Stimulated activated CD4-positive, alpha-beta T cell treated with anti-CD3 and anti-CD28 coated beads, Interleukin-1b, Interleukin-23, amount 100 ng/mL, for 48 hours (primary cell): ENCODE data around the gene PCYOX1L.
"Not testable (repeated sequence)": the region's sequence is repeated elsewhere in the genome, so short reads cannot be mapped to it uniquely, and the experiment has no call there.

Experiments
- DNase-seq: peaks from one replicate; pipeline ENCODE4 v3.0.0-alpha.2; 2020

Gene PCYOX1L

DNA sequence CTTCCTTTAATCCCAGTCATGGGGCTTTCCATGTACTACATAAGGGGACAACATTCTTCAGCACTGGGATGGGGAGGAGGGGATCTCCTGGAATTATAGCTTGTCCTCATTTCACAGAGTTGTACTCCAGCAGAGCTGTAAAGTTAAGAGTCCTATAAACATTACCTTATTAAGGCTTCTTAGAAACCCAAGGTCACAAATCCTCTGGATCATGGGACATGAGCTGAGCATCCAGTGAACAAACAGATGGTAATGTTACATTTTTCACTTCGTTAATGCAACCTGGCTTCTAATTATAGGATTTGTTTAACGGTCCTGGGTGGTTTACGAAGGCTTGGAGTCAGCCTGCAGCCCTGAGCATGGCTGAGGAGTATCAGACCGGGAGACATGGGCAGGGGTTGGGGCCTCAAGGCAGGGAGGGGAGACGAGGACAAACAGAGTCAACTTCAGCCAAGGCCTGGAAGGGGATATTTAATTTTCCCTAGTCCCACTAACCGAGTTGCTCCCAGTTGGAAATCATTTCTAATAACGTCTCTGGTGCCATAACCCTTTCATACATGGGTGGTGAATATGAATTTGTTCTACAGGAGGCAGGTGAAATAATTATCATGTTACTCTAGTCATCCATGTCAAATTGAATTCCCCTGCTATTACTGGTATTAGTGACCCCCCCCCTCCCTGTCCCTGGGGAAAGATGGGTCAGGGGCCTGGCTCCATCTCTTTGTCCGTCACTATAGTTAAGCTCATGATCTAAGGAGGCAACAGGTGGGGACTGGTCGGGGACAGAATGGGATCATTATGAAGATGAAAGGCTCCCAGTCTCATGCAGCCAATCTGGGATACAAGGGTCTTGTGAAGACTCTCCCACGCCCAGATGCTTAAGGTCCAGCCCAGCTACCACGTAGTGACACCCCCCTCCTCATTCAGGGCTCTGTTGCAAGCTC is 32.0 kb downstream of the PCYOX1L start:
- no peak for DNase-seq

DNA sequence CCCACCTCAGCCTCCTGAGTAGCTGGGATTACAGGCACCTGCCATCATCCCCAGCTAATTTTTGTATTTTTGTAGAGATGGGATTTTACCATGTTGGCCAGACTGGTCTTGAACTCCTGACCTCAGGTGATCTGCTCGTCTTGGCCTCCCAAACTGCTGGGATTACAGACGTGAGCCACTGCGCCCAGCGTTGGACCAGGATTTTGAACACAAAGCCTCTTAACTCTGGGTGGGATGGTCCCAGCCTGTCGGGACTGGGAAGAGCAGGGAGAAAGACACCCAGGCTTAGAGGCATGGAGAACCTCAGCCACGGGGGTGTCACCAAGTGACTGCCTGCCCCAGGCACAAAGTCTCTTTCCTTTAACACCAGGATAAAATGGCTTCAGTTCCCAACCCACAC is 33.2 kb downstream of the PCYOX1L start:
- not testable (repeated sequence) for DNase-seq

DNA sequence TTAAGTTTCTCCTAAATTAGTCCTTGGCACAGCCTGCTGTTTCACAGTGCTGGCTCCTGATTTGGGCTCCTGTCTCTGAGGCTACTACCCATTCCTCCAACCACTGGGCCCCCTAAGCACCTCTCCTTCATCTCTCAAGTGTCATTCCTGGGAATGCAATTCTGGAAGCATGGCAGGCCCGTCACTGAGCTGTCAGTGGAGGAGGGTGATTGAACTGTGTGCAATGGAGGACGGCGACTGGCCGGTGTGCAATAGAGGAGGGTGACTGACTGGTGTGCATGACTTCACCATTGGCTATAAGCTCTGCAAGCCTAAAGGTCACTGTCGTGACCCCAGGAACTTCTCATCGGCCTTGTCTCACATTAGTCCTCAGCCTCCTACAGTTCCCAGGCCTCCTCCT is 33.7 kb downstream of the PCYOX1L start:
- DNase-seq, result no peak

DNA sequence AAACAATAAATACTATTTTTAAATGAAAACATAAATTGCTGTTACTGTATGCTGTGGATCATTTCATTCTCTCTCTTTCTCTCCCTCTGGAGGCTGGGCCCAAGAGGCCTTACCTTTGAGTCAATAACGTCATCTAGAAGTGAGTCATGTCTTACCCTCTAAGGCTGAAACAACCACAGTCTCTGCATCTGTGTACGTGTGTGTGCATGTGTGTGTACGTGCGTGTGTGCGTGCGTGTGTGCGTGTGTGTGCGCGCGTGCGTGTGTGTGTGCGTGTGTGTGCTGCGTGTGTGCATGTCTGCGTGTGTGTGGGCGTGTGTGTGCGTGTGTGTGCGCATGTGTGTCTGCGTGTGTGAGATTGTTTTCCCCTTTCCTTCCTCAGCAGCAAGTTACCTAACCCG is 34.9 kb downstream of the PCYOX1L start:
- peak; percentile 9 for DNase-seq

DNA sequence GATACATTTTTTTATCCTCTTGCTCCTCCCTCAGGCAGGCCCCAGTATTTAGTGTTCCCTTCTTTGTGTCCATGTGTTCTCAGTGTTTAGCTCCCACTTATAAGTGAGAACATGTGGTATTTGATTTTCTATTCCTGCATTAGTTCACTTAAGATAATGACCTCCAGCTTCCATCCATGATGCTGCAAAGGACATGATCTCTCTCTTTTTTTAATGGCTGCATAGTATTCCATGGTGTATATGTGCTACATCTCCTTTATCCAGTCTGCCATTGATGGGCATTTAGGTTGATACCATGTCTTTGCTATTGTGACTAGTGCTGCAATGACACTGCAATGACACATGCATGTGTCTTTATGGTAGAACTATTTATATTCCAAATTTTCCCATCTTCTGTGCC is 37.1 kb downstream of the PCYOX1L start:
- DNase-seq, result not testable (repeated sequence)

DNA sequence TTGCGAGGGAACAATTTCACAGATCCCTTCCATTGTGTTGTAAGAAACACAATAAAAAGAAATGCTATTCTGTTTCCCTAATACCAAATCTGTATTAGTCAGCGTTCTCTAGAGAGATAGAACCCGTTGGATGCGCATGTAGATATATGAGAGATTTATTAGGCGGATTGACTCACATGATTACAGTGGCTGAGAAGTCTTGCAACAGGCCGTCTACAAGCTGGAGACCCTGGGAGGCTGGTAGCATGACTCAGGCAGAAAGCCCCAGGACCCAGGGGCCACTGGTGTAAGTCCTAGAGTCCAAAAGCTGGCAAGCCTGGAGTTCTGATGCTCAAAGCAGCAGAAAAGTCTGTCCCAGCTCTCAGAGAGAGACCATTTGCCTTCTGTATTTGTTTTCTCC is 39.7 kb downstream of the PCYOX1L start:
- DNase-seq, result no peak

DNA sequence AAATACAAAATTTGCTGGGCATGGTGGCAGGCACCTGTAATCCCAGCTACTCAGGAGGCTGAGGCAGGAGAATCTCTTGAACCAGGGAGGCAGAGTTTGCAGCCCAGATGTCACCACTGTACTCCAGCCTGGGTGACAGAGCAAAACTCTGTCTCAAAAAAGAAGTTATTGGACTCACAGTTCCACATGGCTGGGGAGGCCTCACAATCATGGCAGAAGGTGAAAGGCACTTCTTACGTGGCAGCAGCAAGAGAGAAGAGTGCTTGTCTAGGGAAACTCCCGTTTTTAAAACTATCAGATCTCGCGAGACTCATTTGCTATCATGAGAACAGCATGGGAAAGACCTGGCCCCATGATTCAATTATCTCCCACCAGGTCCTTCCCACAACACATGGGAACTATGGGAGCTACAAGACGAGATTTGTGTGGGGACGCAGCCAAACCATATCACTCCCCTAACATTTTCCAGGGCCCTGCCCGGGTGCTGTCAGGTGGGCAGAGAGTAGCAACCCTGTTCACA is 41.0 kb downstream of the PCYOX1L start:
- not testable (repeated sequence) for DNase-seq

DNA sequence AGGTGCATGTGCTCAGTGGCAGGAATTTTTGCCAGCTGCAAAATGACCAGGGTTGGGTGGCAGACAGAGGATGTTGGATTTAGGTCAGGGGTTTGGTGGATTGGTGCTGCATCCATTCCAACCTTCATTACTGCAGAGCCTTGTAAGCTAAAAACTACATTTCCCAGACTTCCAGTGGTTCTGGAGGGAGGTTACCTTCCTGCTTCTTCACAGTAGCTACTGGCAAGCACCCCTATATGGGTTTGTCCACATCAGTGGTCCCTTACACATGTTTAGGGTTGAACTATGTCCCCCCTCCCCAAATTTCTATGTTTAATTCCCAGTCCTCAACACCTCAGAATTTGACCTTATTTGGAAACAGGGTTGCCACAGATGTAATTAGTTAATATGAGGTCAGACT is 41.9 kb downstream of the PCYOX1L start:
- DNase-seq, result no peak

DNA sequence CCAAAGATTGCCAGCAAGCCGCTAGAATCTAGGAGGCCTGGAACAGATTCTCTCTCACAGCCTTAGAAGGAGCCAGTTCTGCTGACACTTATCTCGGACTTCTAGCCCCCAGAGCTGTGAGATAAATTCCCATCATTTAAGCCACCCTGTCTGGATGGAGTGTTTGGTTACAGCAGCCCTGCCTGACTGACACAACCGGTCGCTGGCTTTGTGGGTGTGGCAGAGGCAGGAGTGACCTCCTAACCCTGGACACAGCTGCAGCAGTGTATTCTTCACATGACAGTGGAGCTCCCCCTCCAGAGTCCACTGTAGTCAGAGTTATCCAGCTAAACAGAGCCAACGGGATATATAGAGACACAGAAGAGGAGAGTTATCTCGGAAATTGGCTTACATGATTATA is 42.5 kb downstream of the PCYOX1L start:
- DNase-seq, result no peak

DNA sequence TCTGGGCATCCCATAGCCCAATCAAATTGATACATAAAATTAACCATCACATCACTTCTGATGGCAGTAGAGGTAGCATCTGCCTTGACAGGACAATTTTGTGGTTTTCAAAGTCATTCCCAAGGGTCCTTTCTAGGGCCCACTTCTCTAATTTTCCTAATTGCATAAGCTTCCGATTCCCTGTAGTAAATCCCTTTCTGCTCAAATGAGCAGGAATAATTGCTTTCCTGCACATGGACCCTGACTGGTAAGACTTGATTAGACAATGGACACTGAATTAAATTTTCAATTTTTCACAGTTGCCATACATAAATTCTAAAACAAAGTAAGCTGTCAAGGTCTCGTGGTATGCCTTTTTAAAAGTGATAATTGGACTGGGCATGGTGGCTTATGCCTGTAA is 43.2 kb downstream of the PCYOX1L start:
- no peak for DNase-seq

DNA sequence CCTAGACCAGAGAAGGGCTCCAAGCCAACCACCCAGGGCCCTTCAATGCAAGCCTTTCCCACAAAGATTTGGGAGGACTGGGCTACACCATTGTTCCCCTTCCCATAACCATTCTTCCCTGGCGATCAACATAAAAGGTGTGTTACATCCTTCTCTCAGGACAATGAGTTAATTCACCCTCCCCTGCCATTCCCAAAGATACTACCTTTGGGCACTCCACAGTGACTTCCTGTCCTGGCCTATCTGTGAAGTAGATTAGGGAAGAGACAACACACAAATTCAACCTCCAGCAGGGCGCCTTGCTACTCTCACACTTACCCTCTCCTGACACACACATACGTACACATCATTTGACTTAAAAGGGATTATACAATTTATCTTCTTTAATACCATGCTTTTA is 44.4 kb downstream of the PCYOX1L start:
- DNase-seq, result no peak

DNA sequence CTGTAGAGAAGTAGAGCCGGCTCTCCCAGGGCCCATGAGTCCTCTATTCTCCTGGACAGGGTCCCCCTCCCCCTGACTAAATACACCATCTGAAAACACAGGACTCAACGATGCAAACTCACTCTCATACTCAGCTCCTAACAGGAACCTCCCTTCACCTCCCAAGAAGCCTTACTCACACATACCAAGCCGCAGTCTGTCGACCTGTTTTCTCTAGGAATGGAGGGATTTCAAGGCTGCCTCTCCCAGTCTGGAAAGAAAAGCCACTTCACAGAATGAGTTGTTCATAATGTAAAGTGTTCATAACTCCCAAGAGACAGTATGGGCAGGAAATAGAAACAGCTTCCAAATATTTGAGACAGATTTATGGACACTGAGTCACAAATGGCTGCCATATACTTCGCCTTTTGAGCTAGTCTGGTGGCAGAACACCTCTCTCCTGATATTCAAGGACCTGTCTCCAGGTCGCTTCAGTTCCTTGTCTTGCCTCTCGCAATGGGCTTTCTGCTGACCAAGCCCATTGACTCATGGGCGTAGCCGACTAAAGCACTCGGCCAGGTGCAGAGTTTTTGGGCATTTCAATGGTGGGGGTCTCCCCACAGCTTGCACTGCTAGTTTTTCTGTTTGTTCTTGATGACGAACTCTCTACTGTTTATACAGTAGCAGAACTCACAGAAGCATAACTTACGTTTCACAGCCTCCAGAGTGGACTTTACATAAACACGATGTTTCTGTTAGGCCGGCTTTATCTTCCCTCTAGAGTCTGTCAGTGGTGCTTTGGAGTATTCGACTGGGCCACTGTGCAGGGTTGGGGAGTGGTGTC is 46.3 kb downstream of the PCYOX1L start:
- DNase-seq, result no peak

DNA sequence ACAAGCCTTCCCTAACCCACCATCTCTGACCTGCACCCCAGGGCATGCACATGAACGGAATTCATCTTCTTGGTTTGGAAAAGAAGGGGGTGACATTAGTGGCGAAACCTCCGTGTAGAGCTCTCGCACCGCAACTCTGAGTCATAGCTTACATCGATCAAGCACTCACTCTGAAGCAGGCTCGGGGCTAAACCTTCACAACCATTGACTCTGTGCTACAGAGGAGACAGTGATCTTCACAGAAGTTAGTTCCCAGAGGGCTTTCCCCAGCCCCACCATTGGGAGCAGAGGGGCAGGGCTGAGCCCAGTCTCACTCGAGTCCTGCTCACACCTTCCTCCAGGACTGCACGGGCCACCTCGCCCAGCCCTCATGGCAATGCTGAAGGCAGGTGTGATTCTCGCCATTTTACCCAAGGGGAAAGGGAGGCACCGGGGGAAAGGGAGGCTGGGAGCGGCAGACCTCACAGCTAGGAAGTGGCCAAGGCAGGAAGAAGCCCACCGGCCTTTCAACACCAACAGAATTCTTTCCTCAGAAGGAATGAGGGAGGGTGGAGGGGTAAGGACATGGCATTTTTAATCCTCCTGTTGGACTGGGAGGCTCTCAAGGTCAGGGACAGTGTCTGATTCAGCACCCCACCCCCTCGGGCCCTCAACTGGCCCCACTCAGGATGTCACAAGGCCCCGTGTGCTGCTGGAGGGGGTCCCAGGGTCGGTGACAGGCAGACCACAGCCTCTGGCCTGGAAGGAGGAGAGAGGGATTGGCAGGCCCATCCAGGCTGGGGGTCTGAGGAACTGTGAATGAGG is 47.1 kb downstream of the PCYOX1L start:
- DNase-seq, result no peak

DNA sequence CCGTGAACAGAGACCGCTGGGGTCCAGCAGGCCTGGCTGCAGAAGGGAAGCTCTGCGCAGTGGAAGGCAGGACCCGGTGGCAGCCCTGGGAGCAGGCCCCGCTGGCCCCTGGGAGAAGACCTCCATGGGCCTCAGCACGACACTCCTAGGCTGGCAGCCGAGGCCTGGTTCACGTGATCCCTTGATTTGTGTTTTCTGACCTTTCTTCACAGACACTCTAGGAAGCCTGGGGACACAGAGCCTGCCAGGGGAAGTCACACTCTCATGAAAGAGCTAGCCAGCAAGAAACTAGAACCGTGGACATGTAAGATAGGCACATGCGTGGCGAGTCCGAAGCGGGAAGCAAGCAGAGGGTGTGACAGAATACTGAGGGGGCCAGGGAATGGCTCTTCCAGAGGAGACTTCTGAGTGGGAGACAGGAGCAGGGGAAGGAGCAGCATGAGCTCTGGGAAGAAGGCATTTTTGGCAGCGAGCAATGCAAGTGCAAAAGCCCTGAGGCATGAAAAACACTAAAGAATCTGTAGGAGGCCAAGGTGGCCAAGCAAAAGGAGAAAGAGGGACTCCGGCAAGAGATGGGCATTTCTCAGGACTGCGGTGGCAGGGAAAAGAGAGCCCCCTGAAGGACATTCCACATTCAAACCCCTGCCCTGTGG is 47.8 kb downstream of the PCYOX1L start:
- DNase-seq, result no peak

DNA sequence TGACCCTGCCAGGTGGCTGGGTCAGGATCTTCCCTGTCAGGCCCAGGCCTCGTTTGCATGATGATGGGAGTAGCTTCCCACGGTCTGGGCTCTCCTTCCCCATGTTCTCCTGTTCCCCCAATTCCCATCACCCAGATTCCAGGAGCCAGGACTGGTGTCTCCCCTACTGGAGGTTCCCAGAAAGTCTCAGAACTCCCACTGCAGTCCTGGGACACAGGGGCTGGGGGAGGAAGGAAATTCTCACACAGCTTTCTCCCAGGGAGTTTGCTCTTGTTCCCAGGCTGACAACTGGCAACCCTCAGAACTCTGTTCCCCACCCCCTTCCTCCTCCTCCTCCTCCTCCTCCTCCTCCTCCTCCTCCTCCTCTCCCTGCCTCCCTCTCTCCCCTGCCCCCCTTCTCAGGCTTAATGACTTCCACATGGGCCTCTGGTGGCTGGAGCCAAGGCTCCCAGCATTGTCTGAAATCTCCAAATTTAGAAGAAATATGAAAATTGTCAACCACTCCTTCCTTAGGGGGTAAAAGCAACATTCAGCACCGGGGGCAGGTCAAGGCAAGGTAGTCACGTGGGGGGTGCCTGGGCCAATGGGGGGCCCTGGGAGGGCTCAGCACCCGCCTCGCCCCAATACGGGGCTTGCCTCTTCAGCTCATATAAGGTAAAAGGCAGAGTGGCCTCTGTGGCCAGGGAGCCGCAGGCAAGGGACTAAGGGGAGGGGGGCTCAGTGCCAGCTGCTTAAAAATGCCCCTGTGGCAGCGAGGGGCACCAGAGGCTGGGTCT is 48.5 kb downstream of the PCYOX1L start:
- no peak for DNase-seq

DNA sequence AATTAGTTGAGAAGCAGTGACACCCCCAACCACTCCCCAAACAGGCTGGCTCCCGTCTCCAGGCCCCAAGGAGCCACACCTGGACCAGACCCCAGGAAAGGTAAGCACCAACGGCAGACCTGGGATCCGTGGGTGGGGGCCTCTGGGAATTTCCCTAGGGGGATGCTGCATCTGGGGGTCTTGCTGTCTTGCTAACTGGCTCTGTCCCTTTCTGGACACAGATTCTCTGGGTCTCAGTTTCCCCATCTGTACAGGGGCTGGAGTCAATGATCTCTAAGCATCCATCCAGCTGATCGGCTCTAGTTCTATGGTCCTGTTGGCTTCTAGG is 49.1 kb downstream of the PCYOX1L start:
- no peak for DNase-seq

DNA sequence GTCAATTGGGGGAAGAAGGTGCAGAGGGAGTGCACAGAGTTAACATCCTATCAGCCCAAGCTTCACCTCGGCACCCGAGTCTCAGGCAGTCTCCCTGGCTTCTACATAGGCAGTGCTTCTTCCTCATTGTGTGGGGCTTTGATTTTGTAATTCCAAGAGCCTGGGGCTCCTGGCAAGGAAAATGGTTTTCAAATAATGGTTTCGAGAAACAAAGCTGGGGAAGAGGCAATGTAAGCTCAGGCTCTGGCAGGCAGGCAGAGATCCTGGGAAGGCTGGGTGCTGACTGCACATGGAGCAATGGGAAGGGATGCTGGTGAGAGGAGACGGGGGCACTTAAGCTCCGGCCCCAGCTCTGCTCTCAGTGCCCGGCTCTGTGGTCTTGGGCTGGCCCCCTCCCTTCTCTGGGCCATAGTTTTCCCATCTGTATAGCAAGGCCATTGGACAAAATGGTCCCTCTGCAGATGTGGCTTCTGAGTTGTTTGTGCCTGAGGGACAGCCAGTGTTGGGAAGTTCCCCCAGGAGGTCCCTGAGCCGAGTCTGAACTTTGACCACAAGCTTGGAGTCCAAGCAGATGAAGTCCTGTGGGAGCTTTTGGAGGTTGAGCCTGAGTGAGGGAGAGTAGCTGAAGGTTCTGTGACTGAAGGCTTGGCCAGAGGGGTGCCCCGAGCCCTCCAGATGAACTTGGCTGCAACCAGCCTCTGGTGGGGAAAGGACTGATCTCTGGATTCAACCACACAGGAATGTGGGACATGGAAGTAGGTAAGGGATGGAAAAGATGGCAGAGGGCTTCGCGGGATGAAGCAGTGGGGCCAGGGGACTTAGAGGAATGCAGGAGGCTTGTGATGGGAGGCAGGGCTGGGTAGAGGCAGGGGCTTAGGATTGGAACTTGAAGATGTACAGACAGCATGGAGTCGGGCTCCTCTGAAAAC is 49.7 kb downstream of the PCYOX1L start:
- no peak for DNase-seq

DNA sequence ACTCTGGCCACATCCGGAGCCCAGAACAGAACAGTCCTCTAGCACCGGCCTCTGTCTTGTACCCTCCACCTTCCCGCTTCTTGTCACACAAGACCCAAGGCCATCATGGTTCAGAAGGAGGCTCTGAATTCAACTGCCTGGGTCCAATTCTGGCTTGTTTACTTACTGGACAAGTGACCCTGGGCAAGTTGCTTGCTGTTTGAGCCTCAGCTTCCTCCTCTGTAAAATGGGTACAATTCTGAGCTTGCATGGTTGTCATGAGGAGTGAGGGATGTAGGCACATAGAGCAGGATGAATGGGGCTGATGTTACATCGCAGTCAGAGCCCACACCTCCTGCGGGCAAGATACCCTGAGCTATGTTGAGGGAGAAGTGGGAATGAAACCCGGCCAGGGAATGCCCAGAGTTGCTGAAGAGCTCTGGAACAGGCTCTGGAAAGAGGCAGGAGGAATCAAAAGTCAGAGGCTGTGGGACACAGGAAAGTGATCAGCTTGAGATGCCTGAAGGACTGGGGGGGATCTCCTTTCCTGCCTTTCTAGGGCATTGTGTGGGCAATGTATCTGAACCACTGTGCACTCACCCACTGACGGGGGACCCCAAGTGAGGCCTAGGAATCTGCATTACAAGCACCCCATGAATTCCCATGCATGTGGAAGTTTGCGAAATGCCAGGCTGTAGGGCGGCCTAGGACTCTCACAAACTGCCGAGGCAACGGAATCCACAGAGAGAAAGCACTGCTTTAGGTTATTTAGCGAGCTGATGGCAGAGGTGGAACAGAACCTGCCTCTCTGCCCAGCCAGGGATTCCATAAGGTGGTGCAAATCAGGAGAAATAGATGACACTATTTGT is 50.6 kb downstream of the PCYOX1L start:
- DNase-seq, result no peak

DNA sequence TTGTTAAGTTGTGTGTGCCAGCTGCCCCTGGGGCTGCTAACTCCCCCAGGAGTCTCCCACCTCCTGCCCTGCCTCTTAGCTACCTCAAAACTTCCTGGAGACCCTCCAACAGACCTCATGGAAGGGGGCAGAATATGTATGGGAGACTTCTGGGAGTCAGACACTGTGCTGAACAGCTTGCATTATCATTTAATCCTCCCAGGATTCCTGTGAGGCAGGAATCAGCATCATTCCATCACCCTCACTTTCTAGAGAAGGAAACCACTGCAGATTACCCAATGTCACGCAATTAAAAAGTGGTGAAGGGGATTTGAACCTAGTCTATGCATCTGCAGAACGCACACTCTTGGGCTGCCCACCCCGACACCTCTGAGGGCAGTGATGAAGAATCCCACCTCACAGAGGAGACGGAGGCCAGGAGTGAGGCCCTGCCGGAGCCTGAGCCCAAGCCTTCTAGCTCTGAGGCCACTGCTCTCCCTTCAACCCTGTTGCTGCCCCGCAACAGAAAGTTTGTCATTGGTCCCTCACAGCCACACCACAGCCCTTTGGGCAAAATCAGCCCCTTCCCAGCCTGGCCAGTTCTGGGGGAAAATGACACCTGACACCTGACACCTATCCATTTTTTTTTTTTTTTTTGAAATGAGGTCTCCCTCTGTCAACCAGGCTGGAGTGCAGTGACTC is 51.6 kb downstream of the PCYOX1L start:
- no peak for DNase-seq
